Measurements from ENCODE around the gene PTGES3L.

Gene PTGES3L

DNA sequence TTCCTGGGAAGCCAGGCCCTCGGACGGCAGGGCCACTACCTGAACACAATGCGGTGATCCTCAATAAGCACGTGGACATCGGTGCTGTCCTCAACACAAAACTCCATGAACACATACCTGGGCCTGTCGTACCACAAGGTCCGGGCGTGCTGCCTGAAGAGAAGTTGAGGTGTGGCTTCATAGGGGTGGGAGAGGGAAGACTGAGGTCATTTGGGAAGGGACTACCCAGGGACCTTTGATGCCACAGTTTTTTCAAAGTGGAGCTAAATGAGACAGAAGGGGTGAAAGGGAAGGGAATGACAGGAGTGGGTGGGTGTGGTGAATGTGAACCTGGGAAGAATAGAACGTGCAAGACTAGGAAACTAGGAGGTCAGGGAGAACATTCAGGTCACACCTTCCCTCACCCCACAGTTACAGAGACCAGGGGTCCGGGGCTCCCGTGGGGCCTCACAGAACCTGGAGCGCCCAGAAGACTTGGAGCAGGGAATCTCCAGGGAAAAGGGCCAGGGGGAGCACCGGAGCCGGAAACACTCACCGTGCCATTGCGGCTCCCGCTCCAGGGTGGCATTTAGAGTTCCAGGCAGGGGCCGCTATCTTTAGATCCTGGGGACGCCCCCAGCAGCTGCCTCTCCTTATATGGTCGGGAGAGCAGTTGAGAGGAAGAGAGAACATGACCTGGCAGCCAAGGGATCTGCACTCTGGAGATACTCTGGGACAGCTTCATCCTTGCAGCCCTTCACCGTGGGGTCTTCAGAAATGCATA lies at the start of gene PTGES3L:
TSS of gene PTGES3L (minus strand) at position 570 of the 763 bp plus-strand sequence. CDS start at position 543, 27 bp downstream.
- peak; percentile 6 to 17 for DNase-seq

GRCh38 chr17:43028221-43028861 lies 48.5 kb upstream of the PTGES3L start:
- no peak for DNase-seq

GRCh38 chr17:43027091-43028032 lies 47.5 kb upstream of the PTGES3L start:
- no peak for DNase-seq

GRCh38 chr17:43026595-43026994 lies 46.7 kb upstream of the PTGES3L start:
- no peak for DNase-seq

DNA sequence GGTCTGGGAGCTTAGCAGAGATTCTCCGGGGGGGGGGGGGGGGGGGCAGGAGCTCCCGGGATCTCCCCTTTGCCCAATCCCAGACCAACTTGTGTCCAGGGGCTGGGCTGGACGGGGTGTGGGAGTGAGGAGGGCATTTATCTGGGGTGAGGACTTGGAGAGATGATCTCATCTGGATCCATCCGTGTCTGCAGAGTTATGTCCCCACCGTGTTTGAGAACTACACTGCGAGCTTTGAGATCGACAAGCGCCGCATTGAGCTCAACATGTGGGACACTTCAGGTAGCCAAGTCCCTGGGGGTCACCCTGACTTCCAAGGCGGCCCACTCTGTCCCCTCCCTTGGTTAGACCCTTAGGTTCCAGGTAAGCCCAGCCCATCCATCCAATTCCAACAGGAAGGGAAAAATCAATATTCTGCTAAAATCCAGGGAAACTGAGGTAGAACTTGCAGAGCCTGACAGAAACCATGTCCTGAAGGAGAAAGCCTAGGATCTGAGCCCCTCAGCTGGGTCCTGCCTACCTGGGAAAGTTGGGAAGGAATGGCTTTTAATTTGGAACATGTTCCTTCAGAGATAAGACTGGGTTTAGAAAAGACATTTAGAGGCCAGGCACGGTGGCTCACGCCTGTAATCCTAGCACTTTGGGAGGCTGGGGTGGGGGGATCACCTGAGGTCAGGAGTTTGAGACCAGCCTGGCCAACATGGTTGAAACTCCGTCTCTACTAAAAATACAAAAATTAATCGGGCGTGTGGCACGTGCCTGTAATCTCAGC lies 46.1 kb upstream of the PTGES3L start:
- DNase-seq = no peak

DNA sequence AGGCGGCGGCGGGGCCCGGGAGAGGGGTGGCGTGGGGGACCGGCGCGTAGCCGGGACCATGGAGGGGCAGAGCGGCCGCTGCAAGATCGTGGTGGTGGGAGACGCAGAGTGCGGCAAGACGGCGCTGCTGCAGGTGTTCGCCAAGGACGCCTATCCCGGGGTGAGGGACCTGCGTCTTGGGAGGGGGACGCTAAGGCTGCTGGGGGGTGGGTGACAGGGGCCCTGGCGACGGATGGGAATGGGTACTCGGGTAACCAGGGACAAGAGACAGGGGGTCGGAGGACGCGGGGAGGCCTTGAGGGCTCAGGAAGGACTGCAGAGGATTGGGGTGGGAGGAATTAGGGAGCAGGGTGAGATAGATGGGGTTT lies 45.4 kb upstream of the PTGES3L start:
- no peak for DNase-seq

DNA sequence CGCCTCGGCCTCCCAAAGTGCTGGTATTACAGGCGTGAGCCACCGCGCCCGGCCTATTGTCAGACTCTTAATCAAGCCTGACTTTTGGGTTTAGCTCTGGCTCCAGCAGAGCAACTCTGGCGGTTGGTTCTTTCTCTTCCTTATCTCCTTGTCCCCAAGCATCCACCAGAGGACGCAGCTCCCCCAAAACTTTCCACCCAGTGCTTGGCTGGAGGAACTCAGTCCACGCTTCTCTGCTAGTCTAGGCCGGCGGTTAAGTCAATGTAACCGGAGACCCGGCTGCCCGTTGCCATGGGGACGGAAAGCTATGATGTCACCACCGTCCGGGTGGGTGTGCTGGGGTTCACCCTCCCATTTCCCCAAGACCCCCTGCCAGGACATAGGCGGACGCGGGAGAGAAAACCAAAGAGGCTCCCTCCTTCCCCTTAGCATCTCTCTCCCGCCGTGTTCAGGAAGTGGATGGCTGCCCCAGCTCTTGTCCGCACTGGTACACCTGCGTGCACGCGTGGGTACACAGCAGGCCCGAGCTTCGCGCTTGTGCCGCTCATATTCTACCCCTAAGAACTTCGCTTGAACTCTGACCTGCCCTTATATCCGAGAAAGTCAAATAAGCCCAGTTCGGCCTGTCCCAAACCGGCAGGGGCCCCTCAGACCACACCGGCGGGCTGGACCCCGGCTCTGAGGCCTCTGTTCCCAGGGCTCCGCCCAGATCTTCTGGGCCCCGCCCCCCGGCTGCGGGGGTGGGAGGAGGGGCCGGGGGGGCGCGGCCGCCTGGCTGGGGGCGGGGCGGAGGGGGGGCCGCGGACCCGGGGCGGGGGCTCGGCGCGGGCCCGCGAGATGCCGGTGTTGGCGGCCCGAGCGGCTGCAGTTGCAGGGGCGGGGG lies 44.8 kb upstream of the PTGES3L start, which contains the start of gene RND2:
TSS of gene RND2 (plus strand) at position 825 of the 883 bp plus-strand sequence. CDS start 117 bp downstream, outside the sequence.
- peak; percentile 86 to 89 for DNase-seq

DNA sequence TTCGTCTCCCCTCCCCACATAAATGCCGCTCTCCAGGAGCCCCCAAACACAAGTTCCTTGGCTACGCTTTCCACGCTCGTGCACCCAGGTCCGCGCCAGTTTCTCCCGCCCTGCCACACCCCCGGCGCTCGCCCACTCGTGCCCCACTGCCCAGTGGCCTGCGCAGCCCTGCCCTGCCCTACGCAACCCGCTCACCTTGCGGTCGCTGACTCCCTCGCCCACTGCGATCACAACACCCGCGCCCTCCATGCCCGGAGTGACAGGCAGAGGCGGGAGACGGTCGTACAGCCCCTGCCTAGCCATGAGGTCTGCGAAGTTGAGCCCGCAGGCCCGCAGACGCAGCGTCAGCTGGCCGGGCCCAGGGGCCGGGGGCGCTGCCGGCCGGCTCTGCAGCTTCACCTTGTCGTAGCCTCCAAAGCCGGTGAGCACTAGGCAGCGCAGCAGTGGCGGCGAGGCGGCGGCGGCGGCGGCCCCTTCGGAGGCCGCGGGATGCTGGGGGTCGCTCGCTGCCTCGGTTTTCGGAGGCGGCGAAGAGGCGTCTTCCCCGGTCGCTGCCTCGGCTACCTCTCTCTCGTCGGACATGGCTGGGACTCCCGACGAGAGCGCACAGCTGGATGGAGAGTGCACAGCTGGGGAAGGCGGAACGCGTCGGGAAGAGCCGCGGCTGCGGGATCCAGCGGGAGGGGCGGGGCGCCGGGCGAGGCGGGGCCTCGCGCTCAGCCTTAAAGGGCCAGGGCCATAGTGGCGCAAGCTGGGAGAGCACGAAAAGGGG lies 42.0 kb upstream of the PTGES3L start, which contains the start of gene VAT1:
TSS of gene VAT1 (minus strand) at position 645 of the 772 bp plus-strand sequence. CDS start at position 582, 63 bp downstream.
- peak; percentile 60 to 61 for DNase-seq

- DNase-seq = peak; percentile 38 to 51
Observed at GRCh38 chr17:43020789-43021740, 41.2 kb upstream of the PTGES3L start.

DNA sequence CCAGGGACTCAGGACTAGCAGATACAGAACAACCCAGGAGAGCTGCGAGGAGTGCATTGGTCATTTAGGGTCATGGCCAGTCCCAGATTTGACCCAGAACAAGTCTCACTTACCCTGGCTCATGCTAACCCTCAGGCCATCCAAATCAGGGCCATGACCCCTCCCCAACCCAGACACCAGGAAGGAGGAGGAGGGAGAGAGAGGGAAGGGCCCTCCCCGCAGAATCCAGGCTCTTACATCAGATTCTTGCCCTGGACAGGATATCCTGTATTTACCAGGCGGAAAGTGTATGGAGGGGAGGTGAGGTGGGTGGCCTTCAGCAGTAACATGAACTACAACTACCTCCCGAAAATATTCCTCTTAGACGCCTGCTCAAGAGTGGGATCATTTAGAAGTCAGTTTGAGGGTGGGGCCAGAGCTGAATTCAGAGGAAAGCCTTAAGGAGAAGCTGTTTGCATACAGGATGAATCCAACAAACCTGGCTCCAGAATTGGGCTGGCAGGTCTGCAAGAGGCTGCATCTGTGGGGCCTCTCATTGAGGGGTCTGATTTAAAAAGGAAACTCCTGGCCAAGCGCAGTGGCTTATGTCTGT lies 40.2 kb upstream of the PTGES3L start:
- no peak for DNase-seq

- DNase-seq = no peak
Observed at GRCh38 chr17:43019418-43019817, 39.5 kb upstream of the PTGES3L start.

- no peak for DNase-seq
Observed at GRCh38 chr17:43018932-43019331, 39.1 kb upstream of the PTGES3L start.

DNA sequence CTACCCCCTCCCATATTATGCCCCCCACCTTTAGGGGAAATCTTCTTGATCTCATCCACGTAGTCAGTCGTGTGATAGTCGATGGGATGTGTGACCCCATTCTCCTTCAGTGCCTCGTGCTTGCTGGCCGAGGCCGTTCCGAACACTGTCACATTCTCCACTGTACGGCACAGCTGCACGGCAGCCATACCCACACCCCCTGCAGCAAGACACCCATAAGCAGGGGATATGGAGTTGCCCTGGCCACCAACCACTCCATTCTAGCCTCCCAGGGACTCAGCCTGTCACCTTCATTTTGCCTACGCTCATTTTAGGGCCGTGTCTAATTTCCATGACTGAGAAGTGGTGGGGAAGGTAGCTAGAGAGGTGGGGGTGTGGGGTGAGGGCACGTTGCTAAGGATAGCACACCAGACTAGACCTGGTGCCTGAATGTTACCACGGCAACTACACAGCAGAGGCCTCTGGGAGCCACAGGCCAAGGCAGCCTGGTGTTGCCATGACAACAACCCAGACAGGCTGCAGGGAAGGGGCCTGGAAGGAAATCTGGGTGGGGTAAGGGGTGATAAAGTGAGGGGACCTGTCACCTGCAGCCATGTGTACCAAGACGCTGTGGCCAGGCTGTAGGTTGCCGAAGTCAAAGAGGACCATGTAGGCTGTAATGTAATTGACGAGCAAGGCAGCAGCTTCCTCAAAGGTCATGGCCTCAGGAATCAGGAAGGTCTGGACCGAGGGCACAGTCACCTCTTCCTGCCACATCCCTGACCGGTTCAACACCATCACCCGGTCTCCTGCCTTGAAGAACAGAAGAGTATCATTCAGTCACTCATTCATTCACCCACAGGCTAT lies 38.4 kb upstream of the PTGES3L start:
- DNase-seq = peak; percentile 51 to 66

DNA sequence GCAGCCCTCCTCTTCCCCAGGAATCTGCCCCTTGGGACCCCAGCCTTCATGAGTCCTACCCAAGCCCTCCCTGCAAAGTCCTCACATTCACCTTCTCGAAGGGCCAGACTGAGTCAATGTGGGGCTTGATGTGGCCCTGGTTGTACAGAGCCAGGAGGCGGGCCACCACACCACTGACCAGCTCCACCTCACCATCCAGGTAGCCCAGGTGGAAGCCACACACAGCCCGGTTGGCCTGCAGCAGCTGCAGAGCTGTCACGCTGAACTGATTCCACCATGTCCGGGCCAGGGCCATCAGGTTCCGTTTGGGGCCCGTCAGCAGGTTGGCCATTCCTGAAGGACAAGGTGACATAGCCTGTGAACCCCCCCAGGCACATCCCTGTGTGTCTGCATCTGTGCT lies 36.3 kb upstream of the PTGES3L start:
- no peak for DNase-seq

DNA sequence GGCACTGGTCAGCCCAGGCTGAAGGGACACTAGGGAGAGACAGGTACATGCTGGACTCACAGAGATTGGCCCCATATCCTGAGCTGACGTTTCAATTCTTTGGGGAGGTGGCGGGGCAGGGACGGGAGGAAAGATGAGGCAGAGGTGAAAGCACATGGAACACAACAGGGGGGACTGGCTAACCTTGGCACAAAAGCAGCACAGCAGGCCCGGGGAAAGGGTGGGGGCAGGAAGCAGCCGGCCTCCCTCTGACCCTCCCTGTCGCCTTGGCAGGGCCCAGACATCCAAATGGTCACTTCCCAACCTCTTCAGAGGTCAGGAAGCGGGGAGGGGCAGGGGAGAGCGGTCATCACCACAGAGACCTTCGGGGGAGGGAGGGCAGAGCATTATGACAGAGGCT lies 35.7 kb upstream of the PTGES3L start:
- no peak for DNase-seq

DNA sequence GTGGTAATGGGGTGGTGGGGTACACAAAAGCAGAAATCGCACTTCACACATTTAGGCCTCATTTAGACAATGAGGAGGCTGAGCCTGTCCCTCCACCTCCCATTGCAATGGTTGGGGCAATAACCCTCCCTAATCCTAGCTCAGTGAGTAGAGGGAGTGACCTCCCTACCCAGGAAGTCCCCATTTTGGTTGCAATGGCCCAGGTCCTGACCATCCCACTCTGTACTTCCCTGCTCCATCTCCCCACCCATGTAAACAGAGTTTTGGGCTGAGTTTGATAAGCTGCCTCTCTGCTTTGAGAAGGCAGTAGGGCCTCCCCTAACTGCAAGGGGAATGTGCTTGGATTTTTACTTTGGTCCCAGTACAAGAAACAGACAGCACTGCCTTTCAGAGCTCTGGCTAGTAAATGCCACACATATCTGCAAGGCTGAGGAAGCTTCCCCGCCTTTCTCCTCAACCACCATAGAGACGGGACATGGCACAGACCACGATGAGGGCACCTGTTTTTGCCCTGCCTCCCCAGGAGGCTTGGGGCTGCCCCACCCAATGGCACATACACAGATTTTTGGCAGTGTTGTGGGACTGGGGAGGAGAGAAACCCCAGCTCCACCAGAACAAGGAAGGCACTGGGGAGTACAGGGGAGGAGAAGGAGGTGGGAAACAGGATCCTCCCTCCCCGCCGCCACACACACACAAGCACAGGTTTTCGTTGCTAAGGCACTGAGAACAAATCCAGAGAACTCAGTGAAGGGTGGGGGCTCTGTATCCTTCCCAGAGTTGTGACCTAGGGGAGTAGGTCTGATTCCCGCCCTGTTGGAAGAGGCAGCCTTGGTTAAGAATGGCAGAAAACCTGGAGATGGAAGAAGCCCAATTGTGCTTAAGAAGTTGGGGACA lies 35.0 kb upstream of the PTGES3L start:
- no peak for DNase-seq

Data from CD4-positive, alpha-beta T cell treated with Interleukin-1 beta for 1 hour (primary cell).